ENCODE measurements around the gene FOXJ3.

FOXJ3 gene

GRCh38 chr1:42321731-42322130, 13.3 kb downstream of the FOXJ3 start:
- H2AFZ ChIP-seq (ENCODE audit: low read length, unreplicated experiment): no peak overlapping the region
- H3K79me2 ChIP-seq (ENCODE audit: control insufficient read depth, insufficient read depth, low read length, unreplicated experiment): peaks cover 94% of the 10 kb centered on the region
- H3K27ac ChIP-seq (ENCODE audit: low read depth, low read length): no peak overlapping the region
- no peak overlapping the region for H3K4me3 ChIP-seq (ENCODE audit: low read depth, low read length)
- 0 out of 2 replicates have a peak, but pooled peaks cover 5% of the 10 kb centered on the region for H3K36me3 ChIP-seq (ENCODE audit: insufficient read depth, low read length)
- H3K27me3 ChIP-seq (ENCODE audit: insufficient read depth, low read length): no peaks in the 10 kb centered on the region
- peaks cover 37% of the 10 kb centered on the region for H3K4me1 ChIP-seq (ENCODE audit: control insufficient read depth, insufficient read depth, low read length, unreplicated experiment)

- H2AFZ ChIP-seq (ENCODE audit: low read length, unreplicated experiment): no peak overlapping the region
- peaks cover 93% of the 10 kb centered on the region for H3K79me2 ChIP-seq (ENCODE audit: control insufficient read depth, insufficient read depth, low read length, unreplicated experiment)
- H3K27ac ChIP-seq (ENCODE audit: low read depth, low read length): no peak overlapping the region
- H3K4me1 ChIP-seq (ENCODE audit: control insufficient read depth, insufficient read depth, low read length, unreplicated experiment): peaks cover 37% of the 10 kb centered on the region
- no peaks in the 10 kb centered on the region for H3K27me3 ChIP-seq (ENCODE audit: insufficient read depth, low read length)
- 0 out of 2 replicates have a peak, but pooled peaks cover 5% of the 10 kb centered on the region for H3K36me3 ChIP-seq (ENCODE audit: insufficient read depth, low read length)
- H3K4me3 ChIP-seq (ENCODE audit: low read depth, low read length): no peak overlapping the region
Observed at GRCh38 chr1:42320708-42321107, 14.3 kb downstream of the FOXJ3 start.

GRCh38 chr1:42319871-42320484, 15.1 kb downstream of the FOXJ3 start:
- no peaks in the 10 kb centered on the region for H3K27me3 ChIP-seq (ENCODE audit: insufficient read depth, low read length)
- peak overlapping the region; percentile 27 for H3K27ac ChIP-seq (ENCODE audit: low read depth, low read length)
- peaks cover 37% of the 10 kb centered on the region for H3K4me1 ChIP-seq (ENCODE audit: control insufficient read depth, insufficient read depth, low read length, unreplicated experiment)
- no peak overlapping the region for H3K4me3 ChIP-seq (ENCODE audit: low read depth, low read length)
- no peak overlapping the region for H2AFZ ChIP-seq (ENCODE audit: low read length, unreplicated experiment)
- H3K36me3 ChIP-seq (ENCODE audit: insufficient read depth, low read length): 0 out of 2 replicates have a peak, but pooled peaks cover 5% of the 10 kb centered on the region
- H3K79me2 ChIP-seq (ENCODE audit: control insufficient read depth, insufficient read depth, low read length, unreplicated experiment): peaks cover 93% of the 10 kb centered on the region

- H3K27ac ChIP-seq (ENCODE audit: low read depth, low read length): peak overlapping the region; percentile 27
Observed at GRCh38 chr1:42319128-42319851, 15.7 kb downstream of the FOXJ3 start.

GRCh38 chr1:42318601-42319000, 16.4 kb downstream of the FOXJ3 start:
- Histone ChIP-seq H3K27me3 (ENCODE audit: insufficient read depth, low read length) (no peaks in the 10 kb centered on the region), H3K4me3 (ENCODE audit: low read depth, low read length) (no peak overlapping the region), H3K4me1 (ENCODE audit: control insufficient read depth, insufficient read depth, low read length, unreplicated experiment) (peaks cover 36% of the 10 kb centered on the region), H3K27ac (ENCODE audit: low read depth, low read length) (no peak overlapping the region), H3K36me3 (ENCODE audit: insufficient read depth, low read length) (0 out of 2 replicates have a peak, but pooled peaks cover 5% of the 10 kb centered on the region), H2AFZ (ENCODE audit: low read length, unreplicated experiment) (no peak overlapping the region), H3K79me2 (ENCODE audit: control insufficient read depth, insufficient read depth, low read length, unreplicated experiment) (peaks cover 98% of the 10 kb centered on the region)

More at GRCh38 chr1:42319128-42319851, 15.7 kb downstream of the FOXJ3 start:
- Histone ChIP-seq H3K4me1 (ENCODE audit: control insufficient read depth, insufficient read depth, low read length, unreplicated experiment) (peaks cover 37% of the 10 kb centered on the region), H3K4me3 (ENCODE audit: low read depth, low read length) (peak overlapping the region; percentile 11; the same call in 1 of the 2 replicates), H3K27me3 (ENCODE audit: insufficient read depth, low read length) (no peaks in the 10 kb centered on the region), H3K79me2 (ENCODE audit: control insufficient read depth, insufficient read depth, low read length, unreplicated experiment) (peaks cover 93% of the 10 kb centered on the region), H3K36me3 (ENCODE audit: insufficient read depth, low read length) (0 out of 2 replicates have a peak, but pooled peaks cover 5% of the 10 kb centered on the region), H2AFZ (ENCODE audit: low read length, unreplicated experiment) (no peak overlapping the region)

- no peak overlapping the region for H2AFZ ChIP-seq (ENCODE audit: low read length, unreplicated experiment)
- H3K27me3 ChIP-seq (ENCODE audit: insufficient read depth, low read length): no peaks in the 10 kb centered on the region
- H3K79me2 ChIP-seq (ENCODE audit: control insufficient read depth, insufficient read depth, low read length, unreplicated experiment): peaks cover 97% of the 10 kb centered on the region
- H3K4me3 ChIP-seq (ENCODE audit: low read depth, low read length): no peak overlapping the region
- H3K27ac ChIP-seq (ENCODE audit: low read depth, low read length): no peak overlapping the region
- H3K36me3 ChIP-seq (ENCODE audit: insufficient read depth, low read length): no peaks in the 10 kb centered on the region
- H3K4me1 ChIP-seq (ENCODE audit: control insufficient read depth, insufficient read depth, low read length, unreplicated experiment): peaks cover 24% of the 10 kb centered on the region
Observed at GRCh38 chr1:42317308-42317707, 17.7 kb downstream of the FOXJ3 start.

GRCh38 chr1:42316292-42316691, 18.7 kb downstream of the FOXJ3 start:
- H3K79me2 ChIP-seq (ENCODE audit: control insufficient read depth, insufficient read depth, low read length, unreplicated experiment): peaks cover 97% of the 10 kb centered on the region
- H2AFZ ChIP-seq (ENCODE audit: low read length, unreplicated experiment): no peak overlapping the region
- no peak overlapping the region for H3K4me3 ChIP-seq (ENCODE audit: low read depth, low read length)
- no peaks in the 10 kb centered on the region for H3K27me3 ChIP-seq (ENCODE audit: insufficient read depth, low read length)
- no peak overlapping the region for H3K27ac ChIP-seq (ENCODE audit: low read depth, low read length)
- peaks cover 26% of the 10 kb centered on the region for H3K4me1 ChIP-seq (ENCODE audit: control insufficient read depth, insufficient read depth, low read length, unreplicated experiment)
- H3K36me3 ChIP-seq (ENCODE audit: insufficient read depth, low read length): no peaks in the 10 kb centered on the region

GRCh38 chr1:42315500-42315899, 19.5 kb downstream of the FOXJ3 start:
- Histone ChIP-seq H3K36me3 (ENCODE audit: insufficient read depth, low read length) (no peaks in the 10 kb centered on the region), H3K27ac (ENCODE audit: low read depth, low read length) (no peak overlapping the region), H3K27me3 (ENCODE audit: insufficient read depth, low read length) (no peaks in the 10 kb centered on the region), H3K4me1 (ENCODE audit: control insufficient read depth, insufficient read depth, low read length, unreplicated experiment) (peaks cover 30% of the 10 kb centered on the region), H3K79me2 (ENCODE audit: control insufficient read depth, insufficient read depth, low read length, unreplicated experiment) (peaks cover 97% of the 10 kb centered on the region), H3K4me3 (ENCODE audit: low read depth, low read length) (no peak overlapping the region), H2AFZ (ENCODE audit: low read length, unreplicated experiment) (no peak overlapping the region)

GRCh38 chr1:42313970-42314369, 21.1 kb downstream of the FOXJ3 start:
- Histone ChIP-seq H2AFZ (ENCODE audit: low read length, unreplicated experiment) (no peak overlapping the region), H3K27me3 (ENCODE audit: insufficient read depth, low read length) (no peaks in the 10 kb centered on the region), H3K27ac (ENCODE audit: low read depth, low read length) (no peak overlapping the region), H3K4me1 (ENCODE audit: control insufficient read depth, insufficient read depth, low read length, unreplicated experiment) (peaks cover 16% of the 10 kb centered on the region), H3K36me3 (ENCODE audit: insufficient read depth, low read length) (no peaks in the 10 kb centered on the region), H3K79me2 (ENCODE audit: control insufficient read depth, insufficient read depth, low read length, unreplicated experiment) (peaks cover 89% of the 10 kb centered on the region), H3K4me3 (ENCODE audit: low read depth, low read length) (no peak overlapping the region)

GRCh38 chr1:42312576-42313212, 22.3 kb downstream of the FOXJ3 start:
- H2AFZ ChIP-seq (ENCODE audit: low read length, unreplicated experiment): no peak overlapping the region
- H3K36me3 ChIP-seq (ENCODE audit: insufficient read depth, low read length): no peaks in the 10 kb centered on the region
- no peak overlapping the region for H3K4me3 ChIP-seq (ENCODE audit: low read depth, low read length)
- H3K79me2 ChIP-seq (ENCODE audit: control insufficient read depth, insufficient read depth, low read length, unreplicated experiment): peaks cover 77% of the 10 kb centered on the region
- no peaks in the 10 kb centered on the region for H3K27me3 ChIP-seq (ENCODE audit: insufficient read depth, low read length)
- H3K27ac ChIP-seq (ENCODE audit: low read depth, low read length): no peak overlapping the region
- peaks cover 9% of the 10 kb centered on the region for H3K4me1 ChIP-seq (ENCODE audit: control insufficient read depth, insufficient read depth, low read length, unreplicated experiment)
